HepG2 (cell line): Measurements from ENCODE around the gene IKZF2. TPM values are rescaled to one million over a fixed set of nuclear protein-coding genes. Genes with fewer than 3 reads are reported as not detected.

ENCODE experiments used
- ATAC-seq: fragments of 200-7000 bp; cut with Tn5 transposase; 3 replicates; pipeline ENCODE4 v1.9.1; 2020; ENCODE audit warnings: mild to moderate bottlenecking, moderate library complexity
- BruUV-seq: library from RNA; stranded (reverse); fragments of 400-500 nt; replicated peaks from 2 replicates; lab custom pipeline; 2021; lab: Mats Ljungman, UMichigan
- CTCF ChIA-PET: fragments of 300-600 bp; formaldehyde crosslinking; extraction: SDS; loops from one replicate; lab custom pipeline; 2021; ENCODE audit warnings: low total read pairs, inconsistent platforms, low intra/inter-chr PET ratio; lab: Yijun Ruan, JAX
- POLR2A ChIA-PET: fragments of 350-600 bp; sonication (Branson Sonifier 250); formaldehyde crosslinking; loops from one replicate; lab custom pipeline; 2020; ENCODE audit warnings: antibody characterized with exemption, inconsistent platforms; lab: Yijun Ruan, JAX
- DNase-seq: peaks from one replicate; pipeline ENCODE4 v3.0.0-alpha.2; 2015; ENCODE audit warnings: low spot score
- FAIRE-seq: peaks from 3 replicates; lab custom pipeline; 2011; peaks lifted over from hg19 to GRCh38; lab: Jason Lieb, UNC
- H2AFZ ChIP-seq: one replicate; pipeline ENCODE4 v1.6.1; 2011; ENCODE audit warnings: low read length, inconsistent platforms
- H3K27ac ChIP-seq: fragments of 300-600 bp; 3 replicates; pipeline ENCODE4 v1.8.0; 2011; ENCODE audit warnings: mixed run types, mild to moderate bottlenecking, mixed read lengths, low read length, inconsistent platforms; ENCODE audit not compliant: insufficient read depth; ENCODE audit errors: extremely low read length
- H3K27me3 ChIP-seq, 2 experiments: fragments of 200-600 bp in 1 of 2; 2 replicates in 1 of 2; 3 replicates in 1 of 2; pipeline versions ENCODE4 v1.6.0 to v1.8.0; 2011; ENCODE audit warnings: low read length in 2 of 2, mild to moderate bottlenecking in 2 of 2, moderate library complexity in 2 of 2, inconsistent platforms in 1 of 2; ENCODE audit not compliant: insufficient read depth in 2 of 2, control insufficient read depth in 1 of 2
- H3K36me3 ChIP-seq, 2 experiments: fragments of 200-600 bp in 1 of 2; replicated peaks in 1 of 2; 2 replicates in 1 of 2; 3 replicates in 1 of 2; pipeline versions ENCODE4 v1.5.1 to v1.8.0; 2011; ENCODE audit warnings: low read length in 2 of 2, inconsistent platforms in 1 of 2; ENCODE audit not compliant: insufficient read depth in 2 of 2, control insufficient read depth in 1 of 2
- H3K4me1 ChIP-seq: 2 replicates; pipeline ENCODE4 v1.5.1; 2012; ENCODE audit warnings: low read length, inconsistent platforms; ENCODE audit not compliant: insufficient read depth
- H3K4me2 ChIP-seq: 2 replicates; pipeline ENCODE4 v1.6.0; 2011; ENCODE audit warnings: low read depth, low read length, inconsistent platforms
- H3K4me3 ChIP-seq, 3 experiments: fragments of 200-600 bp in 1 of 3; sonication (generic), shearing (Covaris generic) in 1 of 3; replicated peaks in 1 of 3; 2 replicates each; pipeline ENCODE4 v1.5.1; 2011 to 2016; ENCODE audit warnings: low read length in 3 of 3, inconsistent platforms in 2 of 3, low read depth in 2 of 3, mild to moderate bottlenecking in 2 of 3, control low read depth in 1 of 3, mixed read lengths in 1 of 3; ENCODE audit not compliant: insufficient read depth in 1 of 3
- H3K79me2 ChIP-seq: one replicate; pipeline ENCODE4 v1.6.1; 2011; ENCODE audit warnings: low read length, inconsistent platforms; ENCODE audit not compliant: insufficient read depth
- H3K9ac ChIP-seq: 2 replicates; pipeline ENCODE4 v1.6.0; 2011; ENCODE audit warnings: mild to moderate bottlenecking, low read depth, low read length, inconsistent platforms; ENCODE audit not compliant: insufficient read depth
- H3K9me3 ChIP-seq: 2 replicates; pipeline ENCODE4 v1.5.1; 2012; ENCODE audit warnings: mild to moderate bottlenecking, low read length
- H4K20me1 ChIP-seq: 2 replicates; pipeline ENCODE4 v1.6.0; 2011; ENCODE audit warnings: inconsistent platforms, mild to moderate bottlenecking, low read length, moderate library complexity; ENCODE audit not compliant: insufficient read depth
- MEIS1 ChIP-seq: sonication (generic); formaldehyde crosslinking; IDR thresholded peaks from 2 replicates; pipeline ENCODE4 v1.9.0; 2021; ENCODE audit warnings: mild to moderate bottlenecking, missing genetic modification reagents, moderate library complexity, borderline replicate concordance
- PLRG1 ChIP-seq: fragments of 450-650 bp; conservative IDR thresholded peaks from 2 replicates; pipeline ENCODE4 v1.6.1; 2016
- ZNF234 ChIP-seq: sonication (generic); formaldehyde crosslinking; conservative IDR thresholded peaks from 2 replicates; pipeline ENCODE4 v1.5.1; 2020; ENCODE audit warnings: mild to moderate bottlenecking, missing genetic modification reagents
- ZNF704 ChIP-seq: sonication (generic); formaldehyde crosslinking; IDR thresholded peaks from 2 replicates; pipeline ENCODE4 v1.8.1; 2023; ENCODE audit warnings: mild to moderate bottlenecking, inconsistent platforms, moderate library complexity, missing genetic modification reagents, borderline replicate concordance
- WGBS: methylation state at CpG from one replicate; pipeline ENCODE4 v1.1.6; 2017; ENCODE audit warnings: low lambda C conversion rate; 5-methylcytosine and 5-hydroxymethylcytosine counted together
- in situ Hi-C: cut with HindIII; loops from 2 replicates; pipeline ENCODE4 v1.10.0; 2017; ENCODE audit warnings: low pct_unique_long_range_greater_than_20kb; ENCODE audit not compliant: extremely low pct_ligation_motif_present
- intact Hi-C: fragments of 100-400 bp; cut with micrococcal nuclease; formaldehyde crosslinking; loops from one replicate; pipeline ENCODE4 v1.10.0; 2022; ENCODE audit not compliant: unreplicated experiment
- polyA plus RNA-seq, 8 experiments: library from polyadenylated mRNA; depleted of rRNA in 3 of 8; stranded (reverse) in 7 of 8; unstranded in 1 of 8; fragments of >200 nt; fragmentation: Illumina TruSeq in 4 of 8; extraction: Trizol in 4 of 8; gene quantifications; 2 replicates each; pipeline versions ENCODE4 v1.2.1 to v1.2.3, GENCODE V29; 2011 to 2016; ENCODE audit warnings: low read depth in 4 of 8, missing spikeins in 1 of 8, mixed read lengths in 1 of 8; ENCODE audit not compliant: insufficient read depth in 1 of 8
- total RNA-seq, 5 experiments: library from RNA; depleted of rRNA; stranded (reverse); fragments of >200 nt; fragmentation: Illumina TruSeq; extraction: Trizol; gene quantifications; 2 replicates each; pipeline ENCODE4 v1.2.3, GENCODE V29; 2016; ENCODE audit warnings: low read depth in 1 of 5
- TF ChIP-seq, protein P1 (sequence below): sonication (generic); formaldehyde crosslinking; IDR thresholded peaks from 2 replicates; pipeline ENCODE4 v1.4.0; 2020; ENCODE audit warnings: missing genetic modification reagents
- TF ChIP-seq, protein P2 (sequence below): sonication (generic); formaldehyde crosslinking; conservative IDR thresholded peaks from 2 replicates; pipeline ENCODE4 v1.8.0; 2022; ENCODE audit warnings: mild to moderate bottlenecking, moderate library complexity, missing genetic modification reagents

Gene IKZF2
- total and polyA plus RNA-seq, 2 of the 13 experiments (the other 11 are each of a cell fraction or from before 2014, with no cell fraction given) = 0.18 to 0.86 TPM

GRCh38 chr2:213034585-213034984, 116.8 kb downstream of the IKZF2 start:
- TF ChIP-seq, protein P1, sequence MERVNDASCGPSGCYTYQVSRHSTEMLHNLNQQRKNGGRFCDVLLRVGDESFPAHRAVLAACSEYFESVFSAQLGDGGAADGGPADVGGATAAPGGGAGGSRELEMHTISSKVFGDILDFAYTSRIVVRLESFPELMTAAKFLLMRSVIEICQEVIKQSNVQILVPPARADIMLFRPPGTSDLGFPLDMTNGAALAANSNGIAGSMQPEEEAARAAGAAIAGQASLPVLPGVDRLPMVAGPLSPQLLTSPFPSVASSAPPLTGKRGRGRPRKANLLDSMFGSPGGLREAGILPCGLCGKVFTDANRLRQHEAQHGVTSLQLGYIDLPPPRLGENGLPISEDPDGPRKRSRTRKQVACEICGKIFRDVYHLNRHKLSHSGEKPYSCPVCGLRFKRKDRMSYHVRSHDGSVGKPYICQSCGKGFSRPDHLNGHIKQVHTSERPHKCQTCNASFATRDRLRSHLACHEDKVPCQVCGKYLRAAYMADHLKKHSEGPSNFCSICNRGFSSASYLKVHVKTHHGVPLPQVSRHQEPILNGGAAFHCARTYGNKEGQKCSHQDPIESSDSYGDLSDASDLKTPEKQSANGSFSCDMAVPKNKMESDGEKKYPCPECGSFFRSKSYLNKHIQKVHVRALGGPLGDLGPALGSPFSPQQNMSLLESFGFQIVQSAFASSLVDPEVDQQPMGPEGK = no peak
- TF ChIP-seq, protein P2, sequence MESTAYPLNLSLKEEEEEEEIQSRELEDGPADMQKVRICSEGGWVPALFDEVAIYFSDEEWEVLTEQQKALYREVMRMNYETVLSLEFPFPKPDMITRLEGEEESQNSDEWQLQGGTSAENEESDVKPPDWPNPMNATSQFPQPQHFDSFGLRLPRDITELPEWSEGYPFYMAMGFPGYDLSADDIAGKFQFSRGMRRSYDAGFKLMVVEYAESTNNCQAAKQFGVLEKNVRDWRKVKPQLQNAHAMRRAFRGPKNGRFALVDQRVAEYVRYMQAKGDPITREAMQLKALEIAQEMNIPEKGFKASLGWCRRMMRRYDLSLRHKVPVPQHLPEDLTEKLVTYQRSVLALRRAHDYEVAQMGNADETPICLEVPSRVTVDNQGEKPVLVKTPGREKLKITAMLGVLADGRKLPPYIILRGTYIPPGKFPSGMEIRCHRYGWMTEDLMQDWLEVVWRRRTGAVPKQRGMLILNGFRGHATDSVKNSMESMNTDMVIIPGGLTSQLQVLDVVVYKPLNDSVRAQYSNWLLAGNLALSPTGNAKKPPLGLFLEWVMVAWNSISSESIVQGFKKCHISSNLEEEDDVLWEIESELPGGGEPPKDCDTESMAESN (CRISPR knock-in tag) = no peak
- TF ChIP-seq MEIS1 (CRISPR knock-in tag) (no peak), PLRG1 (no peak), ZNF704 (no peak), ZNF234 (CRISPR knock-in tag) (no peak)
- TF ChIP-seq, all 625 proteins: peak for 0
- ATAC-seq = no peak
- no peak overlapping the region for H2AFZ ChIP-seq
- WGBS = under 1% methylated on average over 3 of the region's 3 CpGs
- no peak overlapping the region for H3K4me2 ChIP-seq
- no peaks in the 10 kb centered on the region for H3K9me3 ChIP-seq
- POLR2A ChIA-PET = no interaction called here
- no peak overlapping the region for H3K4me3 ChIP-seq
- H3K27ac ChIP-seq = no peak overlapping the region
- no peaks in the 10 kb centered on the region for H4K20me1 ChIP-seq
- CTCF ChIA-PET = no interaction called here
- H3K36me3 ChIP-seq = no peaks in the 10 kb centered on the region
- H3K27me3 ChIP-seq = no peaks in the 10 kb centered on the region
- no TSS peak for BruUV-seq
- no peak for FAIRE-seq
- H3K79me2 ChIP-seq = no peaks in the 10 kb centered on the region
- no peak overlapping the region for H3K9ac ChIP-seq
- no peaks in the 10 kb centered on the region for H3K4me1 ChIP-seq
- intact Hi-C loops = no loop called here
- DNase-seq = no peak
- in situ Hi-C loops = no loop called here
